Measurements from ENCODE around the gene BLTP2.
A peak's percentile ranks its signal among the peaks of the same experiment; 100 is the strongest.

Gene BLTP2

DNA sequence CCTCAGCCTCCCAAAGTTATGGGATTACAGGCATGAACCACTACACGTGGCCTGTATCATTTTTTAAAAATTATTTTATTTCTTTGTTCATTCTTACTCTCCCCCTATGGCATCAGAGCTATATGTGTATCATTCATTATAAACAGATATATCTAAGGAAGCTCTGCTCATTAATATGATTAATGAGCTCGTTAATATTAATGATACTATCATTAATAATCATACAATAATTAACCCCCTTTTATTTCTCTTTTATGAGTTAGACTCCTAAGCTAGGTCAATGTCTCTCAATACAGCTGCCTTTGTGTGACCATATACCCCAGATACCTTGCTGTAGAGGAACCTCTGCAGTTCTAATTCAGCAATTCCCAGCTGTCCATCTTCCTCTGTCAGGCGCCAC, 26.5 kb downstream of the BLTP2 start:
- TF ChIP-seq, protein P1, sequence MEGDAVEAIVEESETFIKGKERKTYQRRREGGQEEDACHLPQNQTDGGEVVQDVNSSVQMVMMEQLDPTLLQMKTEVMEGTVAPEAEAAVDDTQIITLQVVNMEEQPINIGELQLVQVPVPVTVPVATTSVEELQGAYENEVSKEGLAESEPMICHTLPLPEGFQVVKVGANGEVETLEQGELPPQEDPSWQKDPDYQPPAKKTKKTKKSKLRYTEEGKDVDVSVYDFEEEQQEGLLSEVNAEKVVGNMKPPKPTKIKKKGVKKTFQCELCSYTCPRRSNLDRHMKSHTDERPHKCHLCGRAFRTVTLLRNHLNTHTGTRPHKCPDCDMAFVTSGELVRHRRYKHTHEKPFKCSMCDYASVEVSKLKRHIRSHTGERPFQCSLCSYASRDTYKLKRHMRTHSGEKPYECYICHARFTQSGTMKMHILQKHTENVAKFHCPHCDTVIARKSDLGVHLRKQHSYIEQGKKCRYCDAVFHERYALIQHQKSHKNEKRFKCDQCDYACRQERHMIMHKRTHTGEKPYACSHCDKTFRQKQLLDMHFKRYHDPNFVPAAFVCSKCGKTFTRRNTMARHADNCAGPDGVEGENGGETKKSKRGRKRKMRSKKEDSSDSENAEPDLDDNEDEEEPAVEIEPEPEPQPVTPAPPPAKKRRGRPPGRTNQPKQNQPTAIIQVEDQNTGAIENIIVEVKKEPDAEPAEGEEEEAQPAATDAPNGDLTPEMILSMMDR (IDR thresholded peaks at IDR 0.05): no peak

DNA sequence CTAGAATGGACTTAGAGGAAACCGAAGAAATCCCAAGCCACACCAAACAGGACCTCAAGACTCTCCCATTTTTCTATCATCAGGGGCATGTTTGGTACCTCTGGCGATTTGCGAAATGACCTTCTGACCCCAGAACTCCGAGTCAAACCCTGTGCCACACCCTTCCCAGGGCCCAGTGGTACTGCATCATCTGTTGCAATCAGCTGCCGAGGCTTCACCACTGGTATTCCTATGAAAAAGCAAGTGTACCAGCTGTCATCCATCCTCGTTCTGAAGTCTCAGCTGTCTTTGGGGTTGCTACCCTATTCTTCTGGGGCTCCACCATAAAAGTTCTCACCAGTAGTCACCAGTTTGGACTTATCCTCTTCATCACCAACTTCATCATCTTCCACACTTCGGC, 28.7 kb downstream of the BLTP2 start:
- TF ChIP-seq, protein P1 (IDR thresholded peaks at IDR 0.05): no peak

- TF ChIP-seq, protein P1 (IDR thresholded peaks at IDR 0.05): no peak
Observed at GRCh38 chr17:28615260-28615940, 29.6 kb downstream of the BLTP2 start.

DNA sequence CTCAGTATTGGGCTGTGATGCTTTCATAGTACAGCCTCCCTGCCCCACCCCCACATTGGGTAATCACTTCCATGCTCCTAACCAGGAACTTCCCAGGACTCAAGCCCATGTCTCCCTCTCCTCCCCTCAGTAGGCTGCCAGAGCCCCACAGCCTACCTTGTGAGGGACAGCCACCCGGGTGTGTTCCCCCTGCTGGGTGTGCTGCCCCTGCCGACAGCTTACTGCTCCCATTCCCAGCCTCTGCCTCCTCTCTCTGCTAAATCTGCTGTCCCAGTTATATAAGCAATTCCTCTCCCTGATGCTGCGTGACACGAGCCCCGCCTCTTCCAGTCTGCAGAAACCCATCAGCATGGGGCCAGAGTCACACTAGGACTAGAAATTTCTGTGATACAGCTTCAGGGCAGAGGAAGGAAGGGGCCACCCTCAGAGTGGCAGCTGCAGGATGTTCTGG, 31.0 kb downstream of the BLTP2 start, which contains the start of gene RSKR:
Gene RSKR, minus strand, starts transcription at position 255 of the 451 bp plus-strand sequence. Its CDS starts 24 bp downstream, at position 231.
- TF ChIP-seq, protein P1 (IDR thresholded peaks at IDR 0.05): no peak

- TF ChIP-seq, protein P1 (IDR thresholded peaks at IDR 0.05): peak; percentile 66
Observed at GRCh38 chr17:28612936-28613872, 31.8 kb downstream of the BLTP2 start.

DNA sequence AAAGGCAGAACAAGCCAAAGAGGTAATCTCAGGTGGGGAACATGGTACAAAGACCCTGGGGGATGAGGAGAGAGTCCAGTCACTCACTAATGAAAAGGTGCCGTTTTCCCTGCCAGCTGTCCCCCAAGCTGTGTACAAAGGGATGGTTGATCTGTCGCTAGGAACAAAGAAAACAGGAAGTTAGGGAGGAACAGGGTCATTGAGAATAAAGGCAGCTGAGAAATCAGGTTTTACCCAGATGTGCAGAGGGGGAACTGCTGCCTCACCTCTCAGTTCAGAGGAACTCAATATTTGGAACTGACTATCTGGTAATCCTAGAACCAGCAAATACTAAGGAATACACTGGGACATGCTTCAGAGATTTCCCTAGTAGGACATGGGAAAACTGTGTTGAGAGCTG, 32.4 kb downstream of the BLTP2 start:
- TF ChIP-seq, protein P1 (IDR thresholded peaks at IDR 0.05): no peak

- TF ChIP-seq, protein P1 (IDR thresholded peaks at IDR 0.05): no peak
Observed at GRCh38 chr17:28610376-28610775, 34.6 kb downstream of the BLTP2 start.

Measured in LNCAP (cell line).